CD4-positive, alpha-beta T cell treated with Interleukin-6 at 100 ng/mL for 8 hours (primary cell): ENCODE measurements around the gene TIAL1.
"Not testable (repeated sequence)": the region's sequence is repeated elsewhere in the genome, so short reads cannot be mapped to it uniquely, and the experiment has no call there.

Experiments
- DNase-seq: peaks from one replicate; pipeline ENCODE4 v3.0.0-alpha.2; 2020; ENCODE audit warnings: mixed read lengths, low spot score

TIAL1 gene

DNA sequence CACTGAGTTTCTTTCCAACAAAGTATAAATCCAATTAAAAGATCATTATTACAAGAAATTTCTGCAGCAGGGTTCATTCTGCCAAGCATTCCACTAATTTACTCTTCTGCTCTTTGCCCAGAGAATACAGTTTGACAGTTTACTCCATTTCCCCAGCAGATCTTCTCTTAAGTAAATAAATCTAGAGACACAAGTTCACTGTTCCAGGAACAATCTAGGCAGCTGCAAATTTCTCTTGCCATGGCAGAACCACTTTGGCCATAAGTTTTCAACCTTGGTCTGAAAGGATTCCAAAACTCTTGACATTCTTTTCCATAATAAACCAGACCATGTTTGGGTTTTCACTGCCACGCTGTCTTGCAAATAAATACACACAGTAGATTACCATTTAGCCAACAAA lies 65.7 kb downstream of the TIAL1 start:
- no peak for DNase-seq

GRCh38 chr10:119528663-119529237 lies 68.0 kb downstream of the TIAL1 start:
- not testable (repeated sequence) for DNase-seq

DNA sequence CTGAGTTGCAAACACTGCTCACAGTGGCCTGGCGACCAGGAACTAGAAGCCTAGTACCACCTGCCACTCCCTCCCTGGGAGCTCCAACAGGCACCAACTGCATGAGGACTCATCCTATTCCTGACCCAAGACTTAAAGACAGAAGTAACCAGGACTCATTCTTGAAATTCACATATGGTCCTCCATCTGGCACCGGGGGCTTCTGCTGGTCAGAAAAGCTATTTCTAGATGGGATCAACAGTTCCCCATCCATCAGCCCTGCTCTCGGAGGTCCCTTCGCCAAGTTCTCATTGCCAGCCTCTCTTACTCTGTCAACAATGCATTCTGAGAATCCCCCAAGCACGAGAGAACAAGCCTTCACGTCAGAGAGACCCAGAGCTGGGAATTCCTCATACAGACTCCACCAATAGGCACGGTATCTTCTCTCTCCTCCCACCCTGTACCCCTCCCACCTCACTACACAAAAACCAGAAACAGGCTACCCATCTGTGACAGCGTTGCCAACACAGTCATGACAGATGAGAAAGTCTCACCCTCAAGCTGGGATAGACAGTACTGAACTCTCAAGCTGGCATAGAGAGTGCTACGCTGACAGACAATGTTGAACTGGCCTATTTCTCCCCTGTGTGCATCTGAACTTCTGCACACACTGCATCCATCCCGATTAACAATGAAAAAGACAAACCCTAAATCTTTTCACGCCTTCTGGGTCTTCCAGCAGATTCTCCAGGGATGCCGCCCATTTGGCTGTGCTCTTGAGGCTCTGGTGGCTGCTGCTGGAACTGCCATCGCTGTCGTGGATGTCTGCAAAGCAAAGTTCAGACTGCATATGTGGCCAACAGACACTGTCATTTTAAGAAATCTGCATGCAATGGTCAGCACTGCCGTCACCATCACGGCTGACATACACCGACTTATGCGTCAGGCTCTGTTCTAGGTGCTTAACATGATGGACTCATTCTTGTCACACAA lies 69.9 kb downstream of the TIAL1 start:
- no peak for DNase-seq

DNA sequence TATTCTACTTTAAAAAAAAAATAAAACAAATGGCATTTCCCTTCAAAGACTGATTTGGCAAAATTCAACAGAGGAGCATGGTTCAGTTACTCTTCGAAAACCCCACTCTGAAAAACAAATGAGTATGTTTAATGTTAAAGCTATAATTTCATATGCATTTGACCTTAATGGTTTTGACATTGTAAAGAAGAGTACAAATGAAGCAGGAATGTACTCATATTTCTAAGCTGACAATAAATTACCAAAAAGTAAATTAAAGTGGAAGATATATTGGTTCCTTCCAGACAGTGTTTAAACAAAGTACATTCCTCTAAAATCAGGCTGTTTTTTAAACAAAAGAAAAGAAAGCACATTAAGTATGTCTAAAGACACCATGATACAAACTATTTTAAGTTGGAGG lies 70.6 kb downstream of the TIAL1 start:
- no peak for DNase-seq

DNA sequence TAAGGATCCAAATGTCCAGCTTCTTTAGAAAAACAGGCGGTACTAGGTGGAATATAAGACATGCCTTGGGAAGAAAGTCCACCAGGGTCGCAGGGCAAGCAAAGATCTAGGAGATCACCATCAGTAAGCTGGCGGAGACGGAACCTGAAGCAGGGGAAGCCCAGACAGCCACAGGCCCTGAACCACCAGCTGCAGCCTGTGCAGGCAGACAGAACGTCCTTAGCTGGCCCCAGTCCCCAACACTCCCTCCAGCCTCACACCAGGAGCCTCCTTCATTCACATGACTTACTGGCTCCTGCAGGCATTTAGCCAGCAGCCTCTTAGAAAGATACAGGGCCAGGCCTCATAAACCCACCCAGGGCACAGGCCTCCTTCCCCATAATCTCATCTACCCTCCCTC lies 71.6 kb downstream of the TIAL1 start:
- DNase-seq = no peak

- no peak for DNase-seq
Observed at GRCh38 chr10:119524720-119525070, 72.1 kb downstream of the TIAL1 start.

DNA sequence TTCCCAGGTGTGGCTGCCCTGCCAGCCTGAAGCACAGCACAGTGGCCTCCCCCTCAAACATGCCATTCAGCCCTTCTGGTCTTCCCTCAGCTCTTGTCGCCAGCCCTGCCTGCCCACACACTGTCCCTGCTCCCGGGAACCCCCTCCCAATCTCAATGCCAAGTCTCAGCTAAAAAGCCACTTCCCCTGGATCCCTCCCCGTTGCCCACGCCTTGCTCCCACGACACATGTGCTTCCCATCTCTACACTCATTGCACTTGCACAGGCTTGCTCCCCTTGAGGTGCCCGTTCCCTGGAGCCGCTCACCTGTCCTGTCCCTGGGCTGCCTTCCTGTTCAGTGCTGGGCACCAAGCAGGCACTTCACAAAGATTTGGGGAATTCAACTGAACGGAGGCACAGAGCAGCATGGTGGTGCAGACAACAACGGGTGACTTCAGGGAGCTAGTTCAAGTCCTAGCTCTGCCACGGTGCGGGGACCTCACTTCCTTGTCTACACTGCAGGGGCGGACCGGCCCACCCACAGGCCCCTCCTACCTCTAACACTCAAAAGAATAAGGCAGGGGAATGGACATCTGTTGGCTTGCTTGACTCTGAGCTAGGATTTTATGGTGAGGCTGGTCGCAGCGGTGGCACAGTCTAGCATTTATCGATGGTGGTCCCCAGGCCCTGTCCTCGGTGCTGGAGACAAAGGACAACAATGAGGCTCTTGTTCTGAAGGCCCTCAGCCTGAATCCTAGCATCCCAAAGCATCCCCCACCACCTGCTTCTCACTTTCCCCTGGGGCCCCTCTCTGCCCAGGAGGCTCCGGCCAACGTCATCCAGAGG lies 72.7 kb downstream of the TIAL1 start:
- DNase-seq = no peak
